K562 (cell line): ENCODE results near the gene IQCM. TPM values are rescaled to one million over a fixed set of nuclear protein-coding genes. Genes with fewer than 3 reads are reported as not detected.

Experiments
- ATAC-seq: fragments of 200-7000 bp; cut with Tn5 transposase; 3 replicates; pipeline ENCODE4 v1.9.1; 2020; ENCODE audit warnings: moderate library complexity
- BruUV-seq: library from RNA; stranded (reverse); fragments of 400-500 nt; replicated peaks from 2 replicates; lab custom pipeline; 2021; lab: Mats Ljungman, UMichigan
- CTCF ChIA-PET: fragments of 300-600 bp; formaldehyde crosslinking; extraction: SDS; loops from one replicate; lab custom pipeline; 2021; ENCODE audit warnings: low intra/inter-chr PET ratio; lab: Yijun Ruan, JAX
- POLR2A ChIA-PET: fragments of 300-600, 350-650 bp; sonication (Branson Sonifier 250); formaldehyde crosslinking; extraction: SDS; loops from one replicate; lab custom pipeline; 2021; ENCODE audit warnings: antibody characterized with exemption, inconsistent platforms; lab: Yijun Ruan, JAX
- DNase-seq, 4 experiments: peaks; one replicate each; pipeline versions ENCODE4 v3.0.0 to v3.0.0-alpha.2; 2011 to 2018; ENCODE audit warnings: low spot score in 3 of 4, mixed read lengths in 3 of 4; ENCODE audit errors: extremely low read depth in 1 of 4
- FAIRE-seq: peaks from 2 replicates; lab custom pipeline; 2011; peaks lifted over from hg19 to GRCh38; lab: Jason Lieb, UNC
- H2AFZ ChIP-seq: 2 replicates; pipeline ENCODE4 v1.6.0; 2011; ENCODE audit warnings: low read depth, low read length, control low read depth, inconsistent platforms
- H3K27ac ChIP-seq: fragments of 200-600 bp; 3 replicates; pipeline ENCODE4 v1.8.0; 2011; ENCODE audit warnings: low read depth, mild to moderate bottlenecking, control low read depth, inconsistent platforms, low read length, moderate library complexity, mixed read lengths; ENCODE audit errors: extremely low read depth
- H3K27me3 ChIP-seq, 2 experiments: fragments of 300-600 bp in 1 of 2; 2 replicates in 1 of 2; 3 replicates in 1 of 2; pipeline versions ENCODE4 v1.6.0 to v1.8.0; 2011; ENCODE audit warnings: inconsistent platforms in 2 of 2, low read length in 2 of 2, mild to moderate bottlenecking in 1 of 2, mixed read lengths in 1 of 2, moderate library complexity in 1 of 2; ENCODE audit not compliant: control insufficient read depth in 2 of 2, insufficient read depth in 2 of 2
- H3K36me3 ChIP-seq: fragments of 300-600 bp; 3 replicates; pipeline ENCODE4 v1.8.0; 2011; ENCODE audit warnings: mild to moderate bottlenecking, low read length, inconsistent platforms; ENCODE audit not compliant: control insufficient read depth, insufficient read depth
- H3K4me1 ChIP-seq, 2 experiments: fragments of 200-600 bp in 1 of 2; replicated peaks in 1 of 2; 2 replicates in 1 of 2; 3 replicates in 1 of 2; pipeline versions ENCODE4 v1.5.1 to v1.8.0; 2011; ENCODE audit warnings: inconsistent platforms in 2 of 2, low read length in 2 of 2, mild to moderate bottlenecking in 1 of 2, mixed read lengths in 1 of 2, moderate library complexity in 1 of 2; ENCODE audit not compliant: control insufficient read depth in 2 of 2, insufficient read depth in 2 of 2
- H3K4me2 ChIP-seq: 2 replicates; pipeline ENCODE4 v1.6.1; 2011; ENCODE audit warnings: low read length, control low read depth, inconsistent platforms, mixed read lengths; ENCODE audit not compliant: insufficient read depth
- H3K4me3 ChIP-seq: fragments of 200-600 bp; sonication (generic), shearing (Covaris generic); 2 replicates; pipeline ENCODE4 v1.5.1; 2016; ENCODE audit warnings: control low read depth, inconsistent platforms
- H3K79me2 ChIP-seq: fragments of 200-600 bp; 3 replicates; pipeline ENCODE4 v1.8.0; 2011; ENCODE audit warnings: low read length, inconsistent platforms; ENCODE audit not compliant: control insufficient read depth, insufficient read depth
- H3K9ac ChIP-seq, 2 experiments: 2 replicates each; pipeline versions ENCODE4 v1.6.0 to v1.6.1; 2011; ENCODE audit warnings: low read depth in 2 of 2, low read length in 2 of 2, control low read depth in 1 of 2, inconsistent platforms in 1 of 2, mild to moderate bottlenecking in 1 of 2, mixed read lengths in 1 of 2; ENCODE audit not compliant: insufficient read depth in 1 of 2
- H3K9me1 ChIP-seq: one replicate; pipeline ENCODE4 v1.6.0; 2011; ENCODE audit warnings: inconsistent platforms, mild to moderate bottlenecking, low read length, moderate library complexity; ENCODE audit not compliant: control insufficient read depth, insufficient read depth
- H3K9me3 ChIP-seq: replicated peaks from 2 replicates; pipeline ENCODE4 v1.5.1; 2011; ENCODE audit warnings: low read depth, low read length, inconsistent platforms; ENCODE audit not compliant: control insufficient read depth, insufficient read depth
- H4K20me1 ChIP-seq: replicated peaks from 2 replicates; pipeline ENCODE4 v1.6.1; 2011; ENCODE audit warnings: low read length, inconsistent platforms, mixed read lengths; ENCODE audit not compliant: control insufficient read depth, insufficient read depth
- C11orf30 ChIP-seq: fragments of 450-650 bp; IDR thresholded peaks from 2 replicates; pipeline ENCODE4 v1.6.1; 2016; ENCODE audit warnings: low read depth, mild to moderate bottlenecking
- CXXC5 ChIP-seq: fragments of 250-450 bp; sonication (Bioruptor Pico); IDR thresholded peaks from 2 replicates; pipeline ENCODE4 v1.8.0; 2022; ENCODE audit warnings: inconsistent platforms, mild to moderate bottlenecking, moderate library complexity
- EGR1 ChIP-seq: fragments of 450-650 bp; conservative IDR thresholded peaks from 2 replicates; pipeline ENCODE4 v1.6.1; 2017; ENCODE audit warnings: mild to moderate bottlenecking
- EP400 ChIP-seq: fragments of 450-650 bp; IDR thresholded peaks from 2 replicates; pipeline ENCODE4 v1.6.1; 2017; ENCODE audit warnings: antibody characterized with exemption, mild to moderate bottlenecking, moderate library complexity
- ERF ChIP-seq: fragments of 450-650 bp; formaldehyde crosslinking; IDR thresholded peaks from 2 replicates; pipeline ENCODE4 v1.4.0; 2020; ENCODE audit warnings: mild to moderate bottlenecking, mixed read lengths
- ESRRA ChIP-seq: fragments of 450-650 bp; IDR thresholded peaks from 2 replicates; pipeline ENCODE4 v1.6.1; 2014; ENCODE audit warnings: low read depth, mild to moderate bottlenecking, moderate library complexity, borderline replicate concordance
- GATAD2A ChIP-seq: fragments of 450-650 bp; IDR thresholded peaks from 2 replicates; pipeline ENCODE4 v1.6.1; 2017
- HLTF ChIP-seq: fragments of 450-650 bp; IDR thresholded peaks from 2 replicates; pipeline ENCODE4 v1.6.1; 2016
- HSF4 ChIP-seq: fragments of 250-450 bp; sonication (Bioruptor Pico); IDR thresholded peaks from 2 replicates; pipeline ENCODE4 v2.1.2; 2022; ENCODE audit warnings: mild to moderate bottlenecking, moderate library complexity, borderline replicate concordance
- NKRF ChIP-seq: fragments of 450-650 bp; IDR thresholded peaks from 2 replicates; pipeline ENCODE4 v1.6.1; 2016; ENCODE audit warnings: borderline replicate concordance
- RNF219 ChIP-seq: fragments of 250-450 bp; sonication (Bioruptor Pico); IDR thresholded peaks from 2 replicates; pipeline ENCODE4 v1.5.0; 2022; ENCODE audit warnings: mild to moderate bottlenecking
- UBTF ChIP-seq, 2 experiments: IDR thresholded peaks; 2 replicates each; pipeline ENCODE4 v1.6.1; 2012; ENCODE audit warnings: improper control_type of control experiment in 2 of 2, low read depth in 2 of 2, low read length in 2 of 2, borderline replicate concordance in 1 of 2
- ZNF655 ChIP-seq: fragments of 250-450 bp; sonication (Bioruptor Pico); IDR thresholded peaks from 2 replicates; pipeline ENCODE4 v1.5.0; 2021
- in situ Hi-C: fragments of 300-500 bp; cut with MboI; formaldehyde crosslinking; loops from 4 replicates; pipeline ENCODE4 v1.15.0; 2018; ENCODE audit warnings: inconsistent platforms, mixed read lengths
- intact Hi-C: fragments of 100-400 bp; cut with micrococcal nuclease; formaldehyde crosslinking; loops from 2 replicates; pipeline ENCODE4 v1.14.2; 2022
- polyA plus RNA-seq, 8 experiments: library from polyadenylated mRNA; depleted of rRNA in 4 of 8; stranded (reverse) in 5 of 8; unstranded in 3 of 8; fragments of >200 nt; fragmentation: Nextera tagmentation in 2 of 8; fragmentation: Illumina TruSeq in 1 of 8; extraction: Ambion mirVana in 2 of 8; extraction: Trizol in 1 of 8; gene quantifications; 2 replicates each; pipeline versions ENCODE4 v1.2.1 to v1.2.3, GENCODE V29; 2011 to 2014; ENCODE audit warnings: inconsistent platforms in 1 of 8, missing spikeins in 1 of 8
- total RNA-seq, 7 experiments: library from RNA; depleted of rRNA in 6 of 7; stranded (reverse); fragments of >200 nt in 6 of 7; fragmentation: Illumina TruSeq in 2 of 7; extraction: Trizol in 2 of 7; gene quantifications; 2 replicates each; pipeline versions ENCODE4 v1.2.1 to v1.2.3, GENCODE V29; 2011 to 2021; ENCODE audit warnings: low replicate concordance in 1 of 7

The IQCM gene
- total and polyA plus RNA-seq, 9 of the 15 experiments (the other 6 are each of a cell fraction or from before 2014, with no cell fraction given): not detected

- H2AFZ ChIP-seq: no peak overlapping the region
- CTCF ChIA-PET: no interaction called here
Observed at GRCh38 chr4:149706942-149707341, 108.7 kb downstream of the IQCM start.

More at GRCh38 chr4:149706942-149707341, 108.7 kb downstream of the IQCM start:
- intact Hi-C loops: no loop called here
- DNase-seq (no peak), ATAC-seq (no peak), FAIRE-seq (no peak)
- Histone ChIP-seq H3K4me1 (no peaks in the 10 kb centered on the region), H3K27me3 (no peaks in the 10 kb centered on the region), H3K79me2 (no peaks in the 10 kb centered on the region), H3K9ac (no peak overlapping the region), H3K9me3 (no peaks in the 10 kb centered on the region), H3K27ac (no peak overlapping the region), H3K4me3 (no peak overlapping the region), H3K9me1 (no peaks in the 10 kb centered on the region), H3K36me3 (no peaks in the 10 kb centered on the region), H4K20me1 (no peaks in the 10 kb centered on the region), H3K4me2 (no peak overlapping the region)
- in situ Hi-C loops: no loop called here
- POLR2A ChIA-PET: no interaction called here
- BruUV-seq: no TSS peak
- no peak for TF ChIP-seq EGR1
- TF ChIP-seq ZNF655 (CRISPR knock-in tag): no peak
- no peak for TF ChIP-seq C11orf30
- no peak for TF ChIP-seq ERF
- TF ChIP-seq CXXC5 (CRISPR knock-in tag): no peak
- TF ChIP-seq GATAD2A: no peak
- no peak for TF ChIP-seq HLTF
- no peak for TF ChIP-seq ESRRA
- no peak for TF ChIP-seq UBTF (IDR thresholded peaks at IDR 0.05; ENCODE audit: borderline replicate concordance in 1 of 2, low read depth in 2 of 2, low read length in 2 of 2)
- TF ChIP-seq HSF4 (CRISPR knock-in tag): no peak
- no peak for TF ChIP-seq RNF219
- no peak for TF ChIP-seq EP400
- no peak for TF ChIP-seq NKRF
